ENCODE measurements around the gene TFCP2L1. TPM values are rescaled to one million over a fixed set of nuclear protein-coding genes. Genes with fewer than 3 reads are reported as not detected.

The TFCP2L1 gene
- total and polyA plus RNA-seq, 2 donors (not counting 3 experiments of a cell fraction or from before 2014, with no cell fraction given) = not detected

- intact Hi-C loops (cut with micrococcal nuclease) = no loop called here
- Histone ChIP-seq H3K4me3 (replicated peaks in 1 of 3; ENCODE audit: insufficient read depth in 1 of 3, low read depth in 1 of 3, low read length in 3 of 3) (no peak overlapping the region), H3K79me2 (ENCODE audit: control insufficient read depth, insufficient read depth, low read length) (no peaks in the 10 kb centered on the region), H3K4me1 (ENCODE audit: control insufficient read depth, extremely low read depth, insufficient read depth, low read length) (no peaks in the 10 kb centered on the region), H3K27me3 (ENCODE audit: control insufficient read depth in 2 of 2, insufficient read depth in 2 of 2, low read length in 2 of 2) (no peaks in the 10 kb centered on the region), H3K9ac (replicated peaks; ENCODE audit: extremely low read depth, insufficient read depth, low read length) (no peak overlapping the region), H3K9me1 (replicated peaks; ENCODE audit: control insufficient read depth, extremely low read depth, insufficient read depth, low read length) (no peaks in the 10 kb centered on the region), H3K36me3 (ENCODE audit: control insufficient read depth in 2 of 2, extremely low read depth in 1 of 2, insufficient read depth in 2 of 2, low read length in 2 of 2) (no peaks in the 10 kb centered on the region), H3K9me3 (replicated peaks; ENCODE audit: control insufficient read depth, insufficient read depth, low read length) (no peaks in the 10 kb centered on the region), H4K20me1 (replicated peaks; ENCODE audit: control insufficient read depth, extremely low read depth, insufficient read depth, low read length) (no peaks in the 10 kb centered on the region), H3K4me2 (ENCODE audit: insufficient read depth, low read length) (no peak overlapping the region), H2AFZ (ENCODE audit: low read depth, low read length) (no peak overlapping the region), H3K27ac (ENCODE audit: insufficient read depth, low read depth, low read length) (no peak overlapping the region)
- FAIRE-seq = no peak
- ChIA-PET POLR2A (no interaction called here), CTCF (no interaction called here)
- no peak for TF ChIP-seq POLR2A (IDR thresholded peaks at IDR 0.05; ENCODE audit: low read depth, low read length)
- TF ChIP-seq POLR2AphosphoS5 (IDR thresholded peaks at IDR 0.05; ENCODE audit: insufficient read depth, low read depth, low read length) = no peak
- TF ChIP-seq JUN (IDR thresholded peaks at IDR 0.05; ENCODE audit: borderline replicate concordance, insufficient read depth, insufficient read length, low read depth) = no peak
- TF ChIP-seq, protein P1, sequence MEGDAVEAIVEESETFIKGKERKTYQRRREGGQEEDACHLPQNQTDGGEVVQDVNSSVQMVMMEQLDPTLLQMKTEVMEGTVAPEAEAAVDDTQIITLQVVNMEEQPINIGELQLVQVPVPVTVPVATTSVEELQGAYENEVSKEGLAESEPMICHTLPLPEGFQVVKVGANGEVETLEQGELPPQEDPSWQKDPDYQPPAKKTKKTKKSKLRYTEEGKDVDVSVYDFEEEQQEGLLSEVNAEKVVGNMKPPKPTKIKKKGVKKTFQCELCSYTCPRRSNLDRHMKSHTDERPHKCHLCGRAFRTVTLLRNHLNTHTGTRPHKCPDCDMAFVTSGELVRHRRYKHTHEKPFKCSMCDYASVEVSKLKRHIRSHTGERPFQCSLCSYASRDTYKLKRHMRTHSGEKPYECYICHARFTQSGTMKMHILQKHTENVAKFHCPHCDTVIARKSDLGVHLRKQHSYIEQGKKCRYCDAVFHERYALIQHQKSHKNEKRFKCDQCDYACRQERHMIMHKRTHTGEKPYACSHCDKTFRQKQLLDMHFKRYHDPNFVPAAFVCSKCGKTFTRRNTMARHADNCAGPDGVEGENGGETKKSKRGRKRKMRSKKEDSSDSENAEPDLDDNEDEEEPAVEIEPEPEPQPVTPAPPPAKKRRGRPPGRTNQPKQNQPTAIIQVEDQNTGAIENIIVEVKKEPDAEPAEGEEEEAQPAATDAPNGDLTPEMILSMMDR (IDR thresholded peaks at IDR 0.05; ENCODE audit: extremely low read depth in 1 of 2, insufficient read depth in 1 of 2, low read depth in 1 of 2, low read length in 2 of 2) = no peak
- TF ChIP-seq MAX (IDR thresholded peaks at IDR 0.05; ENCODE audit: insufficient read depth, insufficient read length) = no peak
- no peak for TF ChIP-seq MYC (IDR thresholded peaks at IDR 0.05; ENCODE audit: low read depth, low read length)
- no peak for TF ChIP-seq GATA2 (IDR thresholded peaks at IDR 0.05; ENCODE audit: insufficient read depth, insufficient read length, low read depth, low read length)
- TF ChIP-seq FOS (IDR thresholded peaks at IDR 0.05; ENCODE audit: borderline replicate concordance, insufficient read depth, low read length) = no peak
- no peak for TF ChIP-seq EZH2 (IDR thresholded peaks at IDR 0.05; ENCODE audit: borderline replicate concordance, low read depth, low read length, severe bottlenecking)
- BruUV-seq (replicated peaks) = no TSS peak
- DNase-seq (ENCODE audit: low read depth, low spot score) = no peak
- dilution Hi-C loops (cut with MboI; ENCODE audit: extremely low pct_ligation_motif_present, low sequenced_read_pairs) = no loop called here
These were observed 105.5 kb downstream of the TFCP2L1 start for GRCh38 chr2:121179467-121179866.

Measured in endothelial cell of umbilical vein (primary cell).